Measurements from ENCODE around the gene VEGFB.

VEGFB gene

DNA sequence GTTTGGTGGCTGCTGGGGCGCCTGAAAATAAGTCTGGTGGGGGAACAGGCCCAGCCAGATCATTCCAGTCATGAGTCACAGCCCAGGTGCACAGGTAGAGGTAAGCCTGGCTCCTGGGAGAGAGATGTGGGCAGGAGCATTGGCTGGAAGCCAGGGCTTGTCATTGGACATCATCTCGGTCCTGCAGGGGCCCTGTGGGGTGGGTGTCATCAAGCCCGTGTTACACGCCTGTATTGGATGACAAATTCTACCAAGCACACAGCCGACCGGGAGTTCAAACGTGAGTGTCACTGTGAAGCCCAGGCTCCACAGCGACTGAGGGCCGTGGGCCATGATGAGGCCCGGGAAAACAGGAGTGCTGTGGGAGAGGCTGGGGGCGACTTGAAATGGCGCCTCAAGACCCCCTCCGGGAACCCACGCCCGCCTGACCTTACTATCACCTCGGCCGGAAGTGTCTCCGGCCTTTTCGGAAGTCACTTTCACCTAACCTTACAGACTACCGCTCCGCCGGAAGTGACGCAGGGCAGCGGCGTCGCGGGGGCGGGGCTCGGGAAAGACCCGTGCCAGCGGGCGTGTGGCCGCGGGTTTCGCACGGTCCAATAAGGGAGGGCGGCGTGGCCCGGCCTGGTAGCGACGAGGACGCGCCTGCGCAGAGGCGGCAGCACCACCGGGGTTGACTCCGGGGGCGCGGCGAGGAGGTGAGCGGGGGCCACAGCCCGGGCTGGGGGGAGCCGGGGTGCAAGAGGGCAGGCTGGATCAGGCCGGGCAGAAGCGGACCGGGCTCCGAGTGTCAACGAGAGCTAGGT is 6.3 kb downstream of the VEGFB start, which contains the start of gene FKBP2:
Gene FKBP2, plus strand, starts transcription at position 661 of the 806 bp plus-strand sequence. CDS start 1,293 bp downstream, outside the sequence.
- TF ChIP-seq CEBPB (IDR thresholded peaks at IDR 0.05) (0 out of 2 replicates have a peak, but pooled peaks have one; percentile 22), TAF1 (IDR thresholded peaks at IDR 0.05; ENCODE audit: low read depth) (peak; percentile 88), FOXM1 (IDR thresholded peaks at IDR 0.05; ENCODE audit: borderline replicate concordance, low read depth) (peak; percentile 91), EGR1 (IDR thresholded peaks at IDR 0.05) (peak; percentile 31; the same call in 1 of the 2 replicates), ZBTB7A (IDR thresholded peaks at IDR 0.05; ENCODE audit: low read depth) (peak; percentile 76; the same call in 1 of the 2 replicates), CREB1 (IDR thresholded peaks at IDR 0.05; ENCODE audit: low read depth) (peak; percentile 87), TCF12 (IDR thresholded peaks at IDR 0.05; ENCODE audit: low read depth) (peak; percentile 88), EP300 (IDR thresholded peaks at IDR 0.05; ENCODE audit: borderline replicate concordance) (peak; percentile 50; the same call in 1 of the 2 replicates), NFIC (IDR thresholded peaks at IDR 0.05) (peak; percentile 83), RAD21 (IDR thresholded peaks at IDR 0.05; ENCODE audit: low read depth) (no peak), TEAD4 (IDR thresholded peaks at IDR 0.05) (peak; percentile 17), YY1 (IDR thresholded peaks at IDR 0.05; ENCODE audit: low read depth) (no peak)
- TF ChIP-seq, protein P1, sequence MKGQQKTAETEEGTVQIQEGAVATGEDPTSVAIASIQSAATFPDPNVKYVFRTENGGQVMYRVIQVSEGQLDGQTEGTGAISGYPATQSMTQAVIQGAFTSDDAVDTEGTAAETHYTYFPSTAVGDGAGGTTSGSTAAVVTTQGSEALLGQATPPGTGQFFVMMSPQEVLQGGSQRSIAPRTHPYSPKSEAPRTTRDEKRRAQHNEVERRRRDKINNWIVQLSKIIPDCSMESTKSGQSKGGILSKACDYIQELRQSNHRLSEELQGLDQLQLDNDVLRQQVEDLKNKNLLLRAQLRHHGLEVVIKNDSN (IDR thresholded peaks at IDR 0.05) = peak; percentile 41; the same call in 1 of the 2 replicates
- TF ChIP-seq, protein P2, sequence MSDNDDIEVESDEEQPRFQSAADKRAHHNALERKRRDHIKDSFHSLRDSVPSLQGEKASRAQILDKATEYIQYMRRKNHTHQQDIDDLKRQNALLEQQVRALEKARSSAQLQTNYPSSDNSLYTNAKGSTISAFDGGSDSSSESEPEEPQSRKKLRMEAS (IDR thresholded peaks at IDR 0.05) = peak; percentile 56
- TF ChIP-seq, protein P3, sequence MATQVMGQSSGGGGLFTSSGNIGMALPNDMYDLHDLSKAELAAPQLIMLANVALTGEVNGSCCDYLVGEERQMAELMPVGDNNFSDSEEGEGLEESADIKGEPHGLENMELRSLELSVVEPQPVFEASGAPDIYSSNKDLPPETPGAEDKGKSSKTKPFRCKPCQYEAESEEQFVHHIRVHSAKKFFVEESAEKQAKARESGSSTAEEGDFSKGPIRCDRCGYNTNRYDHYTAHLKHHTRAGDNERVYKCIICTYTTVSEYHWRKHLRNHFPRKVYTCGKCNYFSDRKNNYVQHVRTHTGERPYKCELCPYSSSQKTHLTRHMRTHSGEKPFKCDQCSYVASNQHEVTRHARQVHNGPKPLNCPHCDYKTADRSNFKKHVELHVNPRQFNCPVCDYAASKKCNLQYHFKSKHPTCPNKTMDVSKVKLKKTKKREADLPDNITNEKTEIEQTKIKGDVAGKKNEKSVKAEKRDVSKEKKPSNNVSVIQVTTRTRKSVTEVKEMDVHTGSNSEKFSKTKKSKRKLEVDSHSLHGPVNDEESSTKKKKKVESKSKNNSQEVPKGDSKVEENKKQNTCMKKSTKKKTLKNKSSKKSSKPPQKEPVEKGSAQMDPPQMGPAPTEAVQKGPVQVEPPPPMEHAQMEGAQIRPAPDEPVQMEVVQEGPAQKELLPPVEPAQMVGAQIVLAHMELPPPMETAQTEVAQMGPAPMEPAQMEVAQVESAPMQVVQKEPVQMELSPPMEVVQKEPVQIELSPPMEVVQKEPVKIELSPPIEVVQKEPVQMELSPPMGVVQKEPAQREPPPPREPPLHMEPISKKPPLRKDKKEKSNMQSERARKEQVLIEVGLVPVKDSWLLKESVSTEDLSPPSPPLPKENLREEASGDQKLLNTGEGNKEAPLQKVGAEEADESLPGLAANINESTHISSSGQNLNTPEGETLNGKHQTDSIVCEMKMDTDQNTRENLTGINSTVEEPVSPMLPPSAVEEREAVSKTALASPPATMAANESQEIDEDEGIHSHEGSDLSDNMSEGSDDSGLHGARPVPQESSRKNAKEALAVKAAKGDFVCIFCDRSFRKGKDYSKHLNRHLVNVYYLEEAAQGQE (IDR thresholded peaks at IDR 0.05; ENCODE audit: low read depth) = no peak

DNA sequence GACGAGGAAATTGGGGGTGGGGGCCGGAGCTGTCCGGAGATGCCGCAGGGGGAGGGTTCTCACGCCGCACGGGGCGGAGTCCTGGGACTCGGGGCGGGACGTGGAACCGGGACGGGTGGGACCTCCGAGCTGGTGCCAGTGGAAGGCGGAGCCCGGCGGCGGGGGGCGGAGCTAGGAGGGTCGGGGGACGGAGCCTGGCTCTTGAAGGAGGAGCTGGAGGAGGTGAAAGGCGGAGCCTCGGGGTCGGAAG is 6.8 kb downstream of the VEGFB start:
- TF ChIP-seq CREB1 (IDR thresholded peaks at IDR 0.05; ENCODE audit: low read depth) = no peak
- TF ChIP-seq, protein P3 (IDR thresholded peaks at IDR 0.05; ENCODE audit: low read depth) = no peak
- TF ChIP-seq NFIC (IDR thresholded peaks at IDR 0.05) = no peak
- TF ChIP-seq, protein P1 (IDR thresholded peaks at IDR 0.05) = no peak
- no peak for TF ChIP-seq YY1 (IDR thresholded peaks at IDR 0.05; ENCODE audit: low read depth)
- no peak for TF ChIP-seq TCF12 (IDR thresholded peaks at IDR 0.05; ENCODE audit: low read depth)
- no peak for TF ChIP-seq ZBTB7A (IDR thresholded peaks at IDR 0.05; ENCODE audit: low read depth)
- no peak for TF ChIP-seq RAD21 (IDR thresholded peaks at IDR 0.05; ENCODE audit: low read depth)
- TF ChIP-seq CEBPB (IDR thresholded peaks at IDR 0.05) = no peak
- TF ChIP-seq FOXM1 (IDR thresholded peaks at IDR 0.05; ENCODE audit: borderline replicate concordance, low read depth) = no peak
- no peak for TF ChIP-seq TEAD4 (IDR thresholded peaks at IDR 0.05)
- no peak for TF ChIP-seq TAF1 (IDR thresholded peaks at IDR 0.05; ENCODE audit: low read depth)
- no peak for TF ChIP-seq EGR1 (IDR thresholded peaks at IDR 0.05)
- no peak for TF ChIP-seq EP300 (IDR thresholded peaks at IDR 0.05; ENCODE audit: borderline replicate concordance)
- TF ChIP-seq, protein P2 (IDR thresholded peaks at IDR 0.05) = no peak

DNA sequence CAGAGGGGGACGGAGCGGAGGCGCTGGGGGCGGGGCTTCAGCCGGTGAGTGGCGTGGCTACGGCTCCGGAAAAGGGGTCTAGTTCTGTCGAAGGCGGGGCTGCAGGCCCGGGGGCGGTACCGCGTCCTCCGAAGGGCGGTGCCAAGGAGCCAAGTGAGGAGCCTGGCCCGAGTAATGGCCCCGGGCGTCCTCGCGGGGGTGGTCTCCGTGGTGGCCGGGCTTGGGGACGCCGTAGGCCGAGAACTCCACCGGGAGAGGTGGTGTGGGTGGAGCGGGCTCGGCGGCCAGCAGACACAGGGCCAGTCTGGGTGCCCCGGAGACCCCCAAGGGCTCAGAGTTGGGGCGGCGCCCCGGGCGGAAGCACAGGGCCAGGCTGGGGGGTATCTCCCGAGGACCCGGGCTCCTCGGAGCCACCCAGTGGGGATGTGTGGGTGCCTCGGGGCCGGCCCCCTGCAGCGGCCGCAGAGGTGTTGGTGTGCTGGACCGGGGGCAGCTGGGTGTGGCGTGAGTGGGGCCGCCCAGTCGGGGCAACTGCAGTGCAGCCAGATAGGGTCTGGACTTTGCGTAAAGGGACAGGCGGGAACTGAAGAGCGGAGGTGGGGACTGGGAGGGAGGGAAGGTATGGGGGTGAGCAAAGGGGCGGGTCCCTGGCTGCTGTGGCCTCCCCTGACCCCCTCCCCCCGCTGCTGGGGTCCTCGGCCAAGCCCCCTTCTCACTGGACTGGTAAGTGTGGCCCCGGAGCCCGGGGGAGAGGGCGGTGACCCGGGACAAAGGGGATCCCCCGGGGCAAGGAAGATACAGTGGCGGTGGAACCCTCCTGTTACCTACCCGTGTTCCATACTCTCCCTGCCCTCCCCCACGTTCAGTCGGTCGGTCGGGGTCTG is 7.3 kb downstream of the VEGFB start:
- TF ChIP-seq CREB1 (IDR thresholded peaks at IDR 0.05; ENCODE audit: low read depth) = no peak
- TF ChIP-seq YY1 (IDR thresholded peaks at IDR 0.05; ENCODE audit: low read depth) = peak; percentile 81
- TF ChIP-seq NFIC (IDR thresholded peaks at IDR 0.05) = no peak
- TF ChIP-seq TAF1 (IDR thresholded peaks at IDR 0.05; ENCODE audit: low read depth) = peak; percentile 65
- TF ChIP-seq, protein P1 (IDR thresholded peaks at IDR 0.05) = no peak
- no peak for TF ChIP-seq TCF12 (IDR thresholded peaks at IDR 0.05; ENCODE audit: low read depth)
- TF ChIP-seq, protein P2 (IDR thresholded peaks at IDR 0.05) = no peak
- no peak for TF ChIP-seq CEBPB (IDR thresholded peaks at IDR 0.05)
- TF ChIP-seq EP300 (IDR thresholded peaks at IDR 0.05; ENCODE audit: borderline replicate concordance) = no peak
- TF ChIP-seq, protein P3 (IDR thresholded peaks at IDR 0.05; ENCODE audit: low read depth) = no peak
- TF ChIP-seq RAD21 (IDR thresholded peaks at IDR 0.05; ENCODE audit: low read depth) = no peak
- TF ChIP-seq TEAD4 (IDR thresholded peaks at IDR 0.05) = no peak
- peak; percentile 53 for TF ChIP-seq EGR1 (IDR thresholded peaks at IDR 0.05)
- TF ChIP-seq ZBTB7A (IDR thresholded peaks at IDR 0.05; ENCODE audit: low read depth) = peak; percentile 29; the same call in 1 of the 2 replicates
- TF ChIP-seq FOXM1 (IDR thresholded peaks at IDR 0.05; ENCODE audit: borderline replicate concordance, low read depth) = no peak
